Peyer's patch (tissue), 4 donors: ENCODE results near the gene NEU3.

Source experiments
- POLR2A ChIP-seq, 2 donors: fragments of 450-650 bp; IDR thresholded peaks; one replicate each; pipeline ENCODE4 v1.5.1; 2017; ENCODE audit warnings: antibody characterized with exemption in 2 of 2, mild to moderate bottlenecking in 2 of 2, moderate library complexity in 2 of 2
- TF ChIP-seq, protein P1 (sequence below), 6 experiments: fragments of 450-650 bp in 4 of 6; fragments of 200-600 bp in 2 of 6; sonication (generic) in 1 of 6; IDR thresholded peaks; one replicate each; pipeline ENCODE4 v1.5.1; 2017 to 2019; ENCODE audit warnings: antibody characterized with exemption in 6 of 6, mild to moderate bottlenecking in 3 of 6, moderate library complexity in 1 of 6

GRCh38 chr11:75000975-75001354, 12.2 kb downstream of the NEU3 start:
- TF ChIP-seq POLR2A (IDR thresholded peaks at IDR 0.05) = no peak
- TF ChIP-seq, protein P1, sequence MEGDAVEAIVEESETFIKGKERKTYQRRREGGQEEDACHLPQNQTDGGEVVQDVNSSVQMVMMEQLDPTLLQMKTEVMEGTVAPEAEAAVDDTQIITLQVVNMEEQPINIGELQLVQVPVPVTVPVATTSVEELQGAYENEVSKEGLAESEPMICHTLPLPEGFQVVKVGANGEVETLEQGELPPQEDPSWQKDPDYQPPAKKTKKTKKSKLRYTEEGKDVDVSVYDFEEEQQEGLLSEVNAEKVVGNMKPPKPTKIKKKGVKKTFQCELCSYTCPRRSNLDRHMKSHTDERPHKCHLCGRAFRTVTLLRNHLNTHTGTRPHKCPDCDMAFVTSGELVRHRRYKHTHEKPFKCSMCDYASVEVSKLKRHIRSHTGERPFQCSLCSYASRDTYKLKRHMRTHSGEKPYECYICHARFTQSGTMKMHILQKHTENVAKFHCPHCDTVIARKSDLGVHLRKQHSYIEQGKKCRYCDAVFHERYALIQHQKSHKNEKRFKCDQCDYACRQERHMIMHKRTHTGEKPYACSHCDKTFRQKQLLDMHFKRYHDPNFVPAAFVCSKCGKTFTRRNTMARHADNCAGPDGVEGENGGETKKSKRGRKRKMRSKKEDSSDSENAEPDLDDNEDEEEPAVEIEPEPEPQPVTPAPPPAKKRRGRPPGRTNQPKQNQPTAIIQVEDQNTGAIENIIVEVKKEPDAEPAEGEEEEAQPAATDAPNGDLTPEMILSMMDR (IDR thresholded peaks at IDR 0.05) = no peak
